Cardiac muscle cell (in vitro differentiated cells and primary cell): ENCODE data around the gene LHX1. TPM values are rescaled to one million over a fixed set of nuclear protein-coding genes. Genes with fewer than 3 reads are reported as not detected.

ENCODE experiments used
- DNase-seq, 2 donors: peaks; one replicate each; pipeline versions ENCODE4 v3.0.0 to v3.0.0-alpha.2; 2010 to 2017; ENCODE audit warnings: low read depth in 1 of 2, low spot score in 1 of 2
- H3K27ac ChIP-seq: fragments of 200-600 bp; sonication (generic); 2 replicates; pipeline ENCODE4 v1.5.1; 2016
- H3K27me3 ChIP-seq: fragments of 200-600 bp; sonication (generic); 2 replicates; pipeline ENCODE4 v1.6.0; 2016; ENCODE audit warnings: control low read depth
- H3K36me3 ChIP-seq: fragments of 200-600 bp; sonication (generic); 2 replicates; pipeline ENCODE4 v1.5.1; 2016; ENCODE audit warnings: control low read depth
- H3K4me1 ChIP-seq: fragments of 200-600 bp; sonication (generic); 2 replicates; pipeline ENCODE4 v1.8.1; 2017; ENCODE audit warnings: low read depth, mild to moderate bottlenecking, mixed run types
- H3K4me3 ChIP-seq: fragments of 200-600 bp; sonication (generic); 2 replicates; pipeline ENCODE4 v1.5.1; 2016; ENCODE audit warnings: mild to moderate bottlenecking
- H3K9me3 ChIP-seq: fragments of 200-600 bp; sonication (generic); 2 replicates; pipeline ENCODE4 v1.5.1; 2017; ENCODE audit warnings: low read depth, mild to moderate bottlenecking, control low read depth
- polyA plus RNA-seq: library from polyadenylated mRNA; unstranded; fragments of >200 nt; fragmentation: Nextera tagmentation; extraction: Ambion mirVana; gene quantifications from 2 replicates; pipeline ENCODE4 v1.2.1, GENCODE V29; 2016
- total RNA-seq: library from RNA; depleted of rRNA; stranded (reverse); fragments of >200 nt; gene quantifications from 2 replicates; pipeline ENCODE4 v1.2.3, GENCODE V29; 2016
- TF ChIP-seq, protein P1 (sequence below): IDR thresholded peaks from 2 replicates; pipeline ENCODE4 v1.5.1; 2012; ENCODE audit warnings: low read depth, mild to moderate bottlenecking, low read length

Gene LHX1
- total and polyA plus RNA-seq, 2 experiments from 2014 or later, result 3.1 to 4.1 TPM

DNA sequence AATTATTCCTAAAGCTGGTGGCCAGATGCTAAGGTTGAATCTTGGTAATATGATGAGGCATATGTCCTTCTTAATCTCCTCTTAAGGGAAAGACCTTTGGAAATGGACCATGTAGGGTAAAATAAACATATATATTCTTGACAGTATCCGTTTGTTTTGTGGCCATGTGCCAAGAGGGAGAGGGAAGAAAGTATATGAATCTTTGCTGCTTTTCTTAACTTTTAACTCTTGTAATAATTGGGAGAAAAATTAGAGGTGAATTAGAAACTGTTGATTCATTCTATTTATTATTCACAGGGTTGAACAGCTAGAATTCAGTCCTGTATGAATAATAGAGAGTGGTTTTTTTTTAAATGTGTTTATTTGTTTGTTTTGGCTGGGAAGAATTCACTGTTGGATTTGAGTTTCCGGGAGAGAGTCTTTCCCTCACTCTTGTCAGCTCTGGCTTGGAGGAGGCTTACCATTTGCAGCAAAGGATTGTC, 43.0 kb downstream of the LHX1 start:
- Histone ChIP-seq H3K27me3 (no peaks in the 10 kb centered on the region), H3K4me1 (peaks cover 3% of the 10 kb centered on the region), H3K27ac (no peak overlapping the region), H3K36me3 (no peaks in the 10 kb centered on the region), H3K4me3 (no peak overlapping the region), H3K9me3 (no peaks in the 10 kb centered on the region)
- DNase-seq, result peak in 1 of 2 donors; percentile 44
- TF ChIP-seq, protein P1, sequence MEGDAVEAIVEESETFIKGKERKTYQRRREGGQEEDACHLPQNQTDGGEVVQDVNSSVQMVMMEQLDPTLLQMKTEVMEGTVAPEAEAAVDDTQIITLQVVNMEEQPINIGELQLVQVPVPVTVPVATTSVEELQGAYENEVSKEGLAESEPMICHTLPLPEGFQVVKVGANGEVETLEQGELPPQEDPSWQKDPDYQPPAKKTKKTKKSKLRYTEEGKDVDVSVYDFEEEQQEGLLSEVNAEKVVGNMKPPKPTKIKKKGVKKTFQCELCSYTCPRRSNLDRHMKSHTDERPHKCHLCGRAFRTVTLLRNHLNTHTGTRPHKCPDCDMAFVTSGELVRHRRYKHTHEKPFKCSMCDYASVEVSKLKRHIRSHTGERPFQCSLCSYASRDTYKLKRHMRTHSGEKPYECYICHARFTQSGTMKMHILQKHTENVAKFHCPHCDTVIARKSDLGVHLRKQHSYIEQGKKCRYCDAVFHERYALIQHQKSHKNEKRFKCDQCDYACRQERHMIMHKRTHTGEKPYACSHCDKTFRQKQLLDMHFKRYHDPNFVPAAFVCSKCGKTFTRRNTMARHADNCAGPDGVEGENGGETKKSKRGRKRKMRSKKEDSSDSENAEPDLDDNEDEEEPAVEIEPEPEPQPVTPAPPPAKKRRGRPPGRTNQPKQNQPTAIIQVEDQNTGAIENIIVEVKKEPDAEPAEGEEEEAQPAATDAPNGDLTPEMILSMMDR, result no peak

DNA sequence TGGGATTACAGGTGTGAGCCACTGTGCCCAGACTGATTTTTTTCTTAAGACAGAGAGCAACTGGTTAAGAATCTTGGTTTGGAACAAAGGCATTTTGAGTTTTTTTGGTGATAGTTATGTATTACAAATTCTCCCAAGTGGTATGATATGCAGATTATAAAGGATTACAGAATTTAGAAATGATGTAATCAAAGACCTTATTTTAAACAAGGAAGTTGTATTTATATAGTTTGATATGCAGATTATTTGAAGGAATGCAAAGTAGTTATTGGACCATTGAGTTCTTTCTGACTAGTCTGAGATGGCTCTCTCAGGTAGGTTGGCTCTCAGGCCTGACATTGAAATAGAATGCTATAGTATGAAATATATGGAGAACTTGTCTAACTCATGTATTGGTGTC, 46.3 kb downstream of the LHX1 start:
- no peaks in the 10 kb centered on the region for H3K9me3 ChIP-seq
- H3K27ac ChIP-seq, result no peak overlapping the region
- H3K4me3 ChIP-seq, result no peak overlapping the region
- no peaks in the 10 kb centered on the region for H3K36me3 ChIP-seq
- TF ChIP-seq, protein P1, result no peak
- no peaks in the 10 kb centered on the region for H3K4me1 ChIP-seq
- no peaks in the 10 kb centered on the region for H3K27me3 ChIP-seq
- DNase-seq, result no peak

DNA sequence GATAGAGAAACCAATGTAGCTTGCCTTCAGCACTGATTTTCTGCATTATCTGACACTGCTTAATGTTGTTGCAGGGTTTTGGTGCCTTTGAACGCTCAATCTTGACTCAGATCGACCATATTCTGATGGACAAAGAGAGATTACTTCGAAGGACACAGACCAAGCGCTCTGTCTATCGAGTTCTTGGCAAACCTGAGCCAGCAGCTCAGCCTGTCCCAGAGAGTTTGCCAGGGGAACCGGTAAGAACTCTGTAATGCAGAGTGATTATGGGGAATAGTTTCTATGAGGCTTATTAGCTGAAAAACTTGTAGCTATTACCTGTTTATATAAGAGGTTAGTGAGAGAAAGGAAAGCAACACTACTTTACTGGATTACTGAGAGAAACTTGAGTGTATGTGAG, 51.9 kb downstream of the LHX1 start:
- Histone ChIP-seq H3K27me3 (no peaks in the 10 kb centered on the region), H3K9me3 (no peaks in the 10 kb centered on the region), H3K4me3 (no peak overlapping the region), H3K36me3 (peaks cover 16% of the 10 kb centered on the region), H3K27ac (no peak overlapping the region), H3K4me1 (peaks cover 7% of the 10 kb centered on the region)
- DNase-seq, result no peak
- TF ChIP-seq, protein P1, result no peak

DNA sequence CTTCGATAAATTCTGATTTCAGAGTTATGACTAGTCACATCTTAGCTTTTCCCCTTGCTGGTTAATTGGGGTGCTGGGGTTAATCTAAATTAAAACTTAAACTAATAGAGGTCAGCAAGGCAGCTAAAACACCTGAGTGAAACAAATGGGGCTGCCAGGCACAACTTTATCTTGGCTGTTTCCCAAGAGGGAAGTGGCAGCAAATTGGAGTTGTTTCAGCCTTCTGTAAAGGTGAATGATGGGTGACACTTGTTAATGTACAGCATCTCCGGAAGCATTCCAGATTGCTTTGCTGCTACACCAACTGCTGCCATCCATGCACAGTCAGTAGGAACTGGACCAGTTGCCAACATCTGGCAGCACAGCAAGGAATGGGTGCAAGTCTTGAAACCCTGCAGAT, 55.4 kb downstream of the LHX1 start:
- Histone ChIP-seq H3K4me1 (peaks cover 7% of the 10 kb centered on the region), H3K36me3 (peaks cover 33% of the 10 kb centered on the region), H3K27ac (no peak overlapping the region), H3K4me3 (no peak overlapping the region), H3K27me3 (no peaks in the 10 kb centered on the region), H3K9me3 (no peaks in the 10 kb centered on the region)
- DNase-seq, result no peak
- TF ChIP-seq, protein P1, result no peak

DNA sequence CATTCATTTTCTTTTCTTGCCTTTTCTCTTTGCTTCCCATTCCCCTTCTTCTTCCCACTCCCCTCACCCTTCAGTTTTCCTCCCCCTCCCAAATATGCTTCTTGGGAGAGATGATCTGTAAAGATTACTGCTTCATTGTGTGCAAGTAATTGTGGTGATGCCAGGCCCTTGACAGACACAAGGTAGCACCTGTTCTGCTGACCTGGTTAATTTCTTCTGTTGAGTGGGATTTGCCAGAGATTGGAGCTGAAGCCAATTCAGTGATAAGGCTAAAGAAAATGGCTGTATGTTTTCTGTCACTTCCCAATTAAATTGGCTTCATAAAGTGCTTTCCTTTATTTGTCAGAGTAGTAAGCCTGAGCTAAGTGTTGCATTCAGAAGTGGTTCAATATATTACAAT, 56.0 kb downstream of the LHX1 start:
- Histone ChIP-seq H3K9me3 (no peaks in the 10 kb centered on the region), H3K4me3 (no peak overlapping the region), H3K4me1 (peaks cover 7% of the 10 kb centered on the region), H3K27me3 (no peaks in the 10 kb centered on the region), H3K27ac (peak overlapping the region; percentile 8), H3K36me3 (peaks cover 33% of the 10 kb centered on the region)
- TF ChIP-seq, protein P1, result no peak
- no peak for DNase-seq

Other genes starting within 250 kb of the LHX1 start
- gene AATF, start 11.5 kb downstream of the LHX1 start, total RNA-seq, result 24.3 and 50.2 TPM in 2 replicates
- gene AATF, start 11.5 kb downstream of the LHX1 start, polyA plus RNA-seq, result 43.3 and 53.2 TPM in 2 replicates